BLaER1 (cell line): ENCODE results near the gene ATP8A1.
A peak's percentile ranks its signal among the peaks of the same experiment; 100 is the strongest.

Source experiments
- H3K27ac ChIP-seq: shearing (Covaris generic); formaldehyde crosslinking; 2 replicates; pipeline ENCODE4 v1.8.1; 2022
- H3K27me3 ChIP-seq: shearing (Covaris generic); formaldehyde crosslinking; 2 replicates; pipeline ENCODE4 v1.8.1; 2022
- H3K36me3 ChIP-seq: shearing (Covaris generic); formaldehyde crosslinking; 2 replicates; pipeline ENCODE4 v1.8.1; 2022
- H3K4me1 ChIP-seq: shearing (Covaris generic); formaldehyde crosslinking; 2 replicates; pipeline ENCODE4 v1.8.1; 2022
- H3K4me2 ChIP-seq: shearing (Covaris generic); formaldehyde crosslinking; 2 replicates; pipeline ENCODE4 v1.8.1; 2022
- H3K4me3 ChIP-seq: shearing (Covaris generic); formaldehyde crosslinking; 2 replicates; pipeline ENCODE4 v1.8.1; 2022
- H3K9ac ChIP-seq: shearing (Covaris generic); formaldehyde crosslinking; 2 replicates; pipeline ENCODE4 v1.8.1; 2022
- H3K9me3 ChIP-seq: shearing (Covaris generic); formaldehyde crosslinking; 2 replicates; pipeline ENCODE4 v1.8.1; 2022
- H4K20me1 ChIP-seq: shearing (Covaris generic); formaldehyde crosslinking; 2 replicates; pipeline ENCODE4 v1.8.1; 2022
- Cebpa-rat ChIP-seq: shearing (Covaris generic); IDR thresholded peaks from 2 replicates; pipeline ENCODE4 v1.8.1; 2022

Gene ATP8A1

GRCh38 chr4:42630908-42631307 lies 26.0 kb downstream of the ATP8A1 start:
- no peak for TF ChIP-seq Cebpa-rat
- H4K20me1 ChIP-seq, result no peaks in the 10 kb centered on the region
- H3K9me3 ChIP-seq, result no peaks in the 10 kb centered on the region
- peaks cover 73% of the 10 kb centered on the region for H3K4me1 ChIP-seq
- H3K4me3 ChIP-seq, result no peak overlapping the region
- no peak overlapping the region for H3K27ac ChIP-seq
- no peaks in the 10 kb centered on the region; the same call in none of the 2 replicates for H3K36me3 ChIP-seq
- no peaks in the 10 kb centered on the region for H3K27me3 ChIP-seq
- H3K4me2 ChIP-seq, result no peak overlapping the region
- H3K9ac ChIP-seq, result no peak overlapping the region

- H3K9me3 ChIP-seq, result no peaks in the 10 kb centered on the region
- H3K4me2 ChIP-seq, result peak overlapping the region; percentile 71
- H3K9ac ChIP-seq, result no peak overlapping the region
- no peaks in the 10 kb centered on the region for H4K20me1 ChIP-seq
- no peak overlapping the region for H3K27ac ChIP-seq
- no peak overlapping the region for H3K4me3 ChIP-seq
- H3K36me3 ChIP-seq, result no peaks in the 10 kb centered on the region; the same call in none of the 2 replicates
- peaks cover 53% of the 10 kb centered on the region for H3K4me1 ChIP-seq
- no peaks in the 10 kb centered on the region for H3K27me3 ChIP-seq
- no peak for TF ChIP-seq Cebpa-rat
Measured at GRCh38 chr4:42628740-42629139, 28.2 kb downstream of the ATP8A1 start.

- Histone ChIP-seq H3K4me1 (peaks cover 50% of the 10 kb centered on the region), H3K9ac (0 out of 2 replicates have a peak overlapping the region, but pooled peaks have one; percentile 35), H4K20me1 (no peaks in the 10 kb centered on the region), H3K27ac (peak overlapping the region; percentile 20; the same call in 1 of the 2 replicates), H3K4me2 (peak overlapping the region; percentile 71), H3K9me3 (peaks cover 5% of the 10 kb centered on the region), H3K27me3 (no peaks in the 10 kb centered on the region), H3K36me3 (peaks cover 7% of the 10 kb centered on the region), H3K4me3 (no peak overlapping the region; the same call in 1 of the 2 replicates)
- TF ChIP-seq Cebpa-rat, result no peak
Measured at GRCh38 chr4:42627885-42628646, 28.8 kb downstream of the ATP8A1 start.

GRCh38 chr4:42626629-42627146 lies 30.2 kb downstream of the ATP8A1 start:
- Histone ChIP-seq H3K4me3 (no peak overlapping the region), H3K4me1 (peaks cover 37% of the 10 kb centered on the region), H3K27me3 (no peaks in the 10 kb centered on the region), H4K20me1 (no peaks in the 10 kb centered on the region), H3K9me3 (peaks cover 5% of the 10 kb centered on the region), H3K4me2 (peak overlapping the region; percentile 71), H3K27ac (no peak overlapping the region), H3K36me3 (peaks cover 14% of the 10 kb centered on the region), H3K9ac (no peak overlapping the region)
- no peak for TF ChIP-seq Cebpa-rat

- H3K9ac ChIP-seq, result no peak overlapping the region
- H3K36me3 ChIP-seq, result peaks cover 24% of the 10 kb centered on the region
- H3K27ac ChIP-seq, result no peak overlapping the region
- H3K4me2 ChIP-seq, result no peak overlapping the region
- no peak overlapping the region for H3K4me3 ChIP-seq
- H3K9me3 ChIP-seq, result peaks cover 5% of the 10 kb centered on the region
- peaks cover 37% of the 10 kb centered on the region for H3K4me1 ChIP-seq
- H4K20me1 ChIP-seq, result no peaks in the 10 kb centered on the region
- no peak for TF ChIP-seq Cebpa-rat
- H3K27me3 ChIP-seq, result no peaks in the 10 kb centered on the region
Measured at GRCh38 chr4:42625329-42625728, 31.6 kb downstream of the ATP8A1 start.

- TF ChIP-seq Cebpa-rat, result no peak
- Histone ChIP-seq H3K4me1 (peaks cover 37% of the 10 kb centered on the region), H3K4me3 (no peak overlapping the region), H3K9ac (no peak overlapping the region), H3K9me3 (peaks cover 5% of the 10 kb centered on the region), H3K36me3 (peaks cover 28% of the 10 kb centered on the region), H3K4me2 (no peak overlapping the region), H3K27me3 (no peaks in the 10 kb centered on the region), H4K20me1 (no peaks in the 10 kb centered on the region), H3K27ac (no peak overlapping the region)
Measured at GRCh38 chr4:42624551-42624950, 32.4 kb downstream of the ATP8A1 start.

GRCh38 chr4:42618023-42618422 lies 38.9 kb downstream of the ATP8A1 start:
- H3K36me3 ChIP-seq, result peaks cover 63% of the 10 kb centered on the region

GRCh38 chr4:42617030-42617429 lies 39.9 kb downstream of the ATP8A1 start:
- no peak overlapping the region for H3K4me2 ChIP-seq
- H3K9ac ChIP-seq, result no peak overlapping the region
- H4K20me1 ChIP-seq, result no peaks in the 10 kb centered on the region
- no peaks in the 10 kb centered on the region for H3K4me1 ChIP-seq
- no peaks in the 10 kb centered on the region for H3K27me3 ChIP-seq
- peaks cover 61% of the 10 kb centered on the region for H3K36me3 ChIP-seq
- H3K4me3 ChIP-seq, result no peak overlapping the region
- H3K9me3 ChIP-seq, result no peaks in the 10 kb centered on the region
- H3K27ac ChIP-seq, result no peak overlapping the region
- TF ChIP-seq Cebpa-rat, result no peak

More at GRCh38 chr4:42618023-42618422, 38.9 kb downstream of the ATP8A1 start:
- no peak overlapping the region for H3K27ac ChIP-seq
- no peak overlapping the region for H3K4me3 ChIP-seq
- no peaks in the 10 kb centered on the region; the same call in 1 of the 2 replicates for H3K9me3 ChIP-seq
- TF ChIP-seq Cebpa-rat, result no peak
- no peaks in the 10 kb centered on the region for H3K27me3 ChIP-seq
- H3K4me1 ChIP-seq, result no peaks in the 10 kb centered on the region
- H4K20me1 ChIP-seq, result no peaks in the 10 kb centered on the region
- H3K4me2 ChIP-seq, result no peak overlapping the region
- H3K9ac ChIP-seq, result no peak overlapping the region

GRCh38 chr4:42616572-42616971 lies 40.3 kb downstream of the ATP8A1 start:
- Histone ChIP-seq H4K20me1 (no peaks in the 10 kb centered on the region), H3K9me3 (no peaks in the 10 kb centered on the region), H3K4me2 (no peak overlapping the region)

GRCh38 chr4:42615131-42615763 lies 41.7 kb downstream of the ATP8A1 start:
- Histone ChIP-seq H3K36me3 (peaks cover 67% of the 10 kb centered on the region), H3K27ac (no peak overlapping the region), H3K4me3 (no peak overlapping the region), H3K4me1 (no peaks in the 10 kb centered on the region), H3K9ac (no peak overlapping the region), H3K4me2 (no peak overlapping the region), H4K20me1 (no peaks in the 10 kb centered on the region), H3K27me3 (no peaks in the 10 kb centered on the region), H3K9me3 (no peaks in the 10 kb centered on the region)
- TF ChIP-seq Cebpa-rat, result no peak

More at GRCh38 chr4:42616572-42616971, 40.3 kb downstream of the ATP8A1 start:
- H3K4me3 ChIP-seq, result no peak overlapping the region
- no peak overlapping the region for H3K27ac ChIP-seq
- H3K27me3 ChIP-seq, result no peaks in the 10 kb centered on the region
- H3K36me3 ChIP-seq, result peaks cover 64% of the 10 kb centered on the region
- H3K9ac ChIP-seq, result no peak overlapping the region
- TF ChIP-seq Cebpa-rat, result no peak
- H3K4me1 ChIP-seq, result no peaks in the 10 kb centered on the region
